ENCODE results near the gene TBC1D22A. TPM values are rescaled to one million over a fixed set of nuclear protein-coding genes. Genes with fewer than 3 reads are reported as not detected.
A peak's percentile ranks its signal among the peaks of the same experiment; 100 is the strongest.
"Not testable (repeated sequence)": the region's sequence is repeated elsewhere in the genome, so short reads cannot be mapped to it uniquely, and the experiment has no call there.

TBC1D22A gene
- total RNA-seq, 2 donors from 2014 or later = 21.0 to 27.9 TPM

DNA sequence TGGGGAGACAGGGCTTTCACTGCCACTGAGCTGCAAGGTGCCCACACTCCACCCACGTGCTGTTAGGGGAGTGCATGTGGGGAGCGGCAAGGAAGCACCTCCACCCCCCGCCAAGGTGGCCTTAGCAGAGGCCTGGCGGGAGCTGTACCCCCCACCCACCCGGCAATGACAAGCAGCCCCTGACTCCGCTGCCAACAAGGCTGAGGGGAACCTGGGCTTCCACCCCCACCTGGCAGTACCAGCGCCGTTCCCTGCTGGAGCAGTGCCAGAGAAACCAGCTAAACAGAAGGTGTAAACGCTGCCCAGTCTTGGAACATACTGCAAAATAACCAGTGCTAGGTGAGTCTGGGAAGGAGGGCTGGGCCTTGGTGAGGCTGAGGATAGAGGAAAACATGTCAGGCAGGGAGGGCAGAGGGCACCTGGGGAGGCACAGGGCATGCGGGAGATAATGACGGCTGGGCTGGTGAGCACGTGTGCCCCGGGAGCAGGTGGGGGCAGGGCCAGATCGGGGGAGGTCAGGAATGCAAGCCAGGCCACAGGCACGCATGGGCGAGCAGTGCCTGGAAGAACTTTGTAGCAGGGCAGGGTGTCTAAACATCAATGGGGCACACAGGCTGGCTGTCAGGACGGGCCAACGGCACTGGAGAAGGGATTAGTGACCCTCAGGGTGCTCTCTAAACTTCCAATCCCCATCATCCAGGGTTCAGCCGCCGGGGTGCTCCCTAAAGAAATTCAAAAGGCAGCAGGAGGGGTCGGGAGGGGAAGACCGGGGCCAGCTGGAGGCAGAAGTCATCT is 31.0 kb upstream of the TBC1D22A start:
- DNase-seq = peak; percentile 68
- Histone ChIP-seq H3K27me3 (ENCODE audit: control insufficient read depth, insufficient read depth, low read length, poor library complexity, severe bottlenecking) (no peaks in the 10 kb centered on the region), H3K9me3 (ENCODE audit: control insufficient read depth, low read length) (no peaks in the 10 kb centered on the region), H3K27ac (ENCODE audit: low read depth, low read length) (peak overlapping the region; percentile 44), H3K4me3 (ENCODE audit: low read length) (no peak overlapping the region), H3K9ac (ENCODE audit: extremely low read depth, low read length, poor library complexity, severe bottlenecking) (no peak overlapping the region), H3K36me3 (ENCODE audit: control insufficient read depth, insufficient read depth, low read length) (peaks cover 3% of the 10 kb centered on the region), H3K4me1 (ENCODE audit: control insufficient read depth, insufficient read depth, low read length) (peaks cover 3% of the 10 kb centered on the region)
- Mint-ChIP-seq H3K9me3 (no peaks in the 10 kb centered on the region), H3K4me3 (no peak overlapping the region), H3K4me1 (peaks cover 20% of the 10 kb centered on the region), H3K27me3 (ENCODE audit: insufficient read depth) (no peaks in the 10 kb centered on the region), H3K36me3 (ENCODE audit: low read depth) (peaks cover 19% of the 10 kb centered on the region), H3K27ac (peak overlapping the region; percentile 46)
- 66 to 82% methylated on average over 15 to 22 of the region's 22 CpGs for WGBS, 2 experiments (ENCODE audit: insufficient coverage in 1 of 2, insufficient read length in 1 of 2)
- TF ChIP-seq, protein P1, sequence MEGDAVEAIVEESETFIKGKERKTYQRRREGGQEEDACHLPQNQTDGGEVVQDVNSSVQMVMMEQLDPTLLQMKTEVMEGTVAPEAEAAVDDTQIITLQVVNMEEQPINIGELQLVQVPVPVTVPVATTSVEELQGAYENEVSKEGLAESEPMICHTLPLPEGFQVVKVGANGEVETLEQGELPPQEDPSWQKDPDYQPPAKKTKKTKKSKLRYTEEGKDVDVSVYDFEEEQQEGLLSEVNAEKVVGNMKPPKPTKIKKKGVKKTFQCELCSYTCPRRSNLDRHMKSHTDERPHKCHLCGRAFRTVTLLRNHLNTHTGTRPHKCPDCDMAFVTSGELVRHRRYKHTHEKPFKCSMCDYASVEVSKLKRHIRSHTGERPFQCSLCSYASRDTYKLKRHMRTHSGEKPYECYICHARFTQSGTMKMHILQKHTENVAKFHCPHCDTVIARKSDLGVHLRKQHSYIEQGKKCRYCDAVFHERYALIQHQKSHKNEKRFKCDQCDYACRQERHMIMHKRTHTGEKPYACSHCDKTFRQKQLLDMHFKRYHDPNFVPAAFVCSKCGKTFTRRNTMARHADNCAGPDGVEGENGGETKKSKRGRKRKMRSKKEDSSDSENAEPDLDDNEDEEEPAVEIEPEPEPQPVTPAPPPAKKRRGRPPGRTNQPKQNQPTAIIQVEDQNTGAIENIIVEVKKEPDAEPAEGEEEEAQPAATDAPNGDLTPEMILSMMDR (conservative IDR thresholded peaks at IDR 0.05) = no peak

DNA sequence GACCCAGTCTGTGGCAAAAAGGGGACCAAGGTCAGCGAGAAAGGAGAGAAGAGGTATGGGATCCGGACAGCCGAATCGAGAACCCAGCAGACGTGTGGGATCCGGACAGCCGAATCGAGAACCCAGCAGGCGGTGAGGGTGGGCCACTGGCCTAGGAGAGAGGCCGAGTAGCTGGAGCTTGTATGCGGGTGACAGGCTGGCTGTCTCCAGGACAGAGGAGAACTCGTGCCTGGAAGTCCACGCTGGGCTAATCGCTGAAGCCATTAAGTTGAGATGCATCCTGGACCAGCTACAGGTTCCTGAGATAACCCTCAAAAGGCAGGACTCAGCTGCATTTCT is 30.4 kb upstream of the TBC1D22A start:
- H3K27ac Mint-ChIP-seq = no peak overlapping the region

DNA sequence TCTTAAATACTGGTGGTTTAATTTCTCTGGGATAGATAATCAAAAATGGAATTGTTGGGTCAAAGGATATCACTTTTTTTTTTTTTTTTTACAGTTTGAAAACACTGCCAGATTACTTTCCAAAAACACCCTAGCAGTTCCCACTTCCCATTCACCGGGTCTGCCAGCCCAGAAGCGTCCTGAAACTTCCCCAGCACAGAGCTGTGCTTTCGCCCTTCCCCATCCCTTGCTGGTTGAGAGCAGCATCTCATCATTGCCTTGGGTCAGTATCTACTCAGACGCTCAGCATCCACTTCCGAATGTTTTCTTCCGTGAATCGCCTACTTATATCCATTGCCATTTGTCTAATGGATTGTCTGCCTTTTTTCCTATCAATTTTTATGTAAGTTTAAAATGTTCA is 29.9 kb upstream of the TBC1D22A start:
- no peak overlapping the region for H3K27ac Mint-ChIP-seq
- no peak for DNase-seq
- no peaks in the 10 kb centered on the region for H3K27me3 Mint-ChIP-seq (ENCODE audit: insufficient read depth)
- no peaks in the 10 kb centered on the region for H3K9me3 ChIP-seq (ENCODE audit: control insufficient read depth, low read length)
- peaks cover 3% of the 10 kb centered on the region for H3K4me1 ChIP-seq (ENCODE audit: control insufficient read depth, insufficient read depth, low read length)
- H3K4me1 Mint-ChIP-seq = peaks cover 22% of the 10 kb centered on the region
- no peak overlapping the region for H3K9ac ChIP-seq (ENCODE audit: extremely low read depth, low read length, poor library complexity, severe bottlenecking)
- H3K27me3 ChIP-seq (ENCODE audit: control insufficient read depth, insufficient read depth, low read length, poor library complexity, severe bottlenecking) = no peaks in the 10 kb centered on the region
- no peak overlapping the region for H3K27ac ChIP-seq (ENCODE audit: low read depth, low read length)
- H3K36me3 ChIP-seq (ENCODE audit: control insufficient read depth, insufficient read depth, low read length) = peaks cover 3% of the 10 kb centered on the region
- H3K4me3 Mint-ChIP-seq = no peak overlapping the region
- H3K36me3 Mint-ChIP-seq (ENCODE audit: low read depth) = peaks cover 17% of the 10 kb centered on the region
- H3K4me3 ChIP-seq (ENCODE audit: low read length) = no peak overlapping the region
- H3K9me3 Mint-ChIP-seq = no peaks in the 10 kb centered on the region
- WGBS, 2 experiments (ENCODE audit: insufficient coverage in 1 of 2, insufficient read length in 1 of 2) = 96 to 100% methylated on average over 1 to 7 of the region's 7 CpGs
- TF ChIP-seq, protein P1 (conservative IDR thresholded peaks at IDR 0.05) = no peak

More for the DNA sequence above, 30.4 kb upstream of the TBC1D22A start:
- Mint-ChIP-seq H3K36me3 (ENCODE audit: low read depth) (peaks cover 17% of the 10 kb centered on the region), H3K9me3 (no peaks in the 10 kb centered on the region), H3K27me3 (ENCODE audit: insufficient read depth) (no peaks in the 10 kb centered on the region), H3K4me1 (peaks cover 23% of the 10 kb centered on the region), H3K4me3 (no peak overlapping the region)
- TF ChIP-seq, protein P1 (conservative IDR thresholded peaks at IDR 0.05) = no peak
- Histone ChIP-seq H3K4me3 (ENCODE audit: low read length) (no peak overlapping the region), H3K36me3 (ENCODE audit: control insufficient read depth, insufficient read depth, low read length) (peaks cover 3% of the 10 kb centered on the region), H3K27me3 (ENCODE audit: control insufficient read depth, insufficient read depth, low read length, poor library complexity, severe bottlenecking) (no peaks in the 10 kb centered on the region), H3K27ac (ENCODE audit: low read depth, low read length) (no peak overlapping the region), H3K4me1 (ENCODE audit: control insufficient read depth, insufficient read depth, low read length) (peaks cover 3% of the 10 kb centered on the region), H3K9ac (ENCODE audit: extremely low read depth, low read length, poor library complexity, severe bottlenecking) (no peak overlapping the region), H3K9me3 (ENCODE audit: control insufficient read depth, low read length) (no peaks in the 10 kb centered on the region)
- no peak for DNase-seq
- 92 to 95% methylated on average over 14 of the region's 14 CpGs for WGBS, 2 experiments (ENCODE audit: insufficient coverage in 1 of 2, insufficient read length in 1 of 2)

DNA sequence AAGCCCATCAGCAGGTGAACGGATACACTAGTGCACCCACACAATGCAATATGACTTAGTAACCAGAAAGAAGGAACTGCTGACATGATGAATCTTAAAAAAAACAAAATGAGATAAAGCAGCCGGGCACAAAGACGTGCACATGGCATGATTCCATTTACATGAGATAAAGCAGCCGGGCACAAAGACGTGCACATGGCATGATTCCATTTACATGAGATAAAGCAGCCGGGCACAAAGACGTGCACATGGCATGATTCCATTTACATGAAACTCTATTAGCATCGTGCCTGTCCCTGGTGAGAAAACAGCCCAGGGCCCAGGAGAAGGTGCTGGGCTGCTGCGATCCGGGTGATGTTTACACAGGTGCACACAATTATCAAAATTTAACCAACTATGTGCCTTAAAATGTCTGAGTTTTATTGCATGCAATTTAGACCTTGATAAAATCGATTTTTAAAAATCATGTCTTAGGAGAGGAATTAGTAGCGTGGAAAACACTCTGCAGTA is 28.2 kb upstream of the TBC1D22A start:
- H3K4me3 ChIP-seq (ENCODE audit: low read length); H3K9me3 ChIP-seq (ENCODE audit: control insufficient read depth, low read length); H3K4me3 Mint-ChIP-seq; DNase-seq; H3K27ac Mint-ChIP-seq; H3K27ac ChIP-seq (ENCODE audit: low read depth, low read length); H3K36me3 ChIP-seq (ENCODE audit: control insufficient read depth, insufficient read depth, low read length); H3K27me3 Mint-ChIP-seq (ENCODE audit: insufficient read depth); H3K9ac ChIP-seq (ENCODE audit: extremely low read depth, low read length, poor library complexity, severe bottlenecking); H3K27me3 ChIP-seq (ENCODE audit: control insufficient read depth, insufficient read depth, low read length, poor library complexity, severe bottlenecking); H3K9me3 Mint-ChIP-seq; H3K4me1 ChIP-seq (ENCODE audit: control insufficient read depth, insufficient read depth, low read length): not testable (repeated sequence)
- Mint-ChIP-seq H3K36me3 (ENCODE audit: low read depth) (peaks cover 17% of the 10 kb centered on the region), H3K4me1 (peaks cover 22% of the 10 kb centered on the region)
- WGBS, 2 experiments (ENCODE audit: insufficient coverage in 1 of 2, insufficient read length in 1 of 2) = 90 to 97% methylated on average over 11 to 12 of the region's 12 CpGs

All from endodermal cell (in vitro differentiated cells).